Measurements from ENCODE around the gene CBLN1.

GRCh38 chr16:49282690-49283375 is 1.2 kb upstream of the CBLN1 start:
- TF ChIP-seq POLR2AphosphoS5 (IDR thresholded peaks at IDR 0.05; ENCODE audit: low read depth, low read length) (no peak), CTCF (IDR thresholded peaks at IDR 0.05 in 2 of 3, conservative IDR thresholded peaks at IDR 0.05 in 1 of 3; ENCODE audit: borderline replicate concordance in 1 of 3, insufficient read depth in 1 of 3, low read depth in 2 of 3, low read length in 2 of 3) (no peak), MAX (IDR thresholded peaks at IDR 0.05) (no peak), ZFX (IDR thresholded peaks at IDR 0.05) (no peak), SP1 (IDR thresholded peaks at IDR 0.05; ENCODE audit: low read depth) (no peak), SRF (IDR thresholded peaks at IDR 0.05; ENCODE audit: low read depth) (no peak), ZBTB33 (IDR thresholded peaks at IDR 0.05; ENCODE audit: extremely low read depth, insufficient replicate concordance, low read length) (no peak), EZH2 (IDR thresholded peaks at IDR 0.05) (no peak), POLR2A (IDR thresholded peaks at IDR 0.05; ENCODE audit: borderline replicate concordance, extremely low read depth, insufficient read depth, insufficient read length) (no peak), SIN3A (IDR thresholded peaks at IDR 0.05; ENCODE audit: low read depth) (no peak)
